ENCODE data around the gene KIRREL3. TPM values are rescaled to one million over a fixed set of nuclear protein-coding genes. Genes with fewer than 3 reads are reported as not detected.

Gene KIRREL3
- polyA plus RNA-seq, 2 of the 4 experiments (the other 2 are of a cell fraction): 3.0 to 11.0 TPM

DNA sequence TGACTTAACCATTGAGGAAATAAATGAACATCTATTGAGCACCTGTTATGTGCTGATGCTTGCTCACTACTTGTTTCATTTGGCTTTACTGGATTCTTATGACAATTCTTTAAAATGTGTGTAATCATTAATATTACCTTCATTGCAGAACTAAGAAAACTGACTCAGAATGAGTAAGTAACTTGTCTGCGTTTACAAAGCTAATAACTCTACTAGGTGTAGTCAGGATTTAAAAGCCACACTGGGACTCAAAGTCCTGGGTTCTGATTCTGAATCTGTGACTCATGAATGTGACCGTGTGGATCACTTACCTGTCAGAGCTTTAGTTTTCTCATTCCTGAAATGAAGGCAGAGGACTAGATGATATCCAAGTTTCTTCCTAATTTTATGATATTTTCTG lies 23.4 kb upstream of the KIRREL3 start:
- peak in 1 of 2 experiments; percentile 37 for DNase-seq (ENCODE audit: low read depth in 1 of 2, low spot score in 1 of 2)
- POLR2A ChIA-PET: no interaction called here
- peaks cover 35% of the 10 kb centered on the region for H3K4me1 ChIP-seq
- H3K27ac ChIP-seq: peak overlapping the region; percentile 66 to 69; a peak in 4 of 6 replicates
- WGBS (ENCODE audit: missing lambda C conversion rate): 0% methylated on average over 2 of the region's 2 CpGs
- FAIRE-seq: no peak
- peak; percentile 21; the same call in 1 of the 2 replicates for TF ChIP-seq GATA3 (IDR thresholded peaks at IDR 0.05; ENCODE audit: borderline replicate concordance)
- peak; percentile 32; the same call in 1 of the 2 replicates for TF ChIP-seq FOSL2 (IDR thresholded peaks at IDR 0.05)
- TF ChIP-seq FOSL2 (CRISPR knock-in tag; IDR thresholded peaks at IDR 0.05): peak; percentile 45; the same call in 1 of the 2 replicates
- TF ChIP-seq, protein P1, sequence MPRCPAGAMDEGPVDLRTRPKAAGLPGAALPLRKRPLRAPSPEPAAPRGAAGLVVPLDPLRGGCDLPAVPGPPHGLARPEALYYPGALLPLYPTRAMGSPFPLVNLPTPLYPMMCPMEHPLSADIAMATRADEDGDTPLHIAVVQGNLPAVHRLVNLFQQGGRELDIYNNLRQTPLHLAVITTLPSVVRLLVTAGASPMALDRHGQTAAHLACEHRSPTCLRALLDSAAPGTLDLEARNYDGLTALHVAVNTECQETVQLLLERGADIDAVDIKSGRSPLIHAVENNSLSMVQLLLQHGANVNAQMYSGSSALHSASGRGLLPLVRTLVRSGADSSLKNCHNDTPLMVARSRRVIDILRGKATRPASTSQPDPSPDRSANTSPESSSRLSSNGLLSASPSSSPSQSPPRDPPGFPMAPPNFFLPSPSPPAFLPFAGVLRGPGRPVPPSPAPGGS (IDR thresholded peaks at IDR 0.05): no peak
- peak; percentile 60 for TF ChIP-seq JUNB (IDR thresholded peaks at IDR 0.05)
- peak; percentile 44 to 54; a peak in 3 of 6 replicates for ATAC-seq
- H3K4me2 ChIP-seq: peak overlapping the region; percentile 63
- no peak overlapping the region for H3K4me3 ChIP-seq
- no peaks in the 10 kb centered on the region for H3K9me3 ChIP-seq
- CTCF ChIA-PET: interaction anchor here (1.3 kb wide), 1 partner anchor 50 kb away, joined by 4 read pairs; no protein-coding TSS in a partner anchor

DNA sequence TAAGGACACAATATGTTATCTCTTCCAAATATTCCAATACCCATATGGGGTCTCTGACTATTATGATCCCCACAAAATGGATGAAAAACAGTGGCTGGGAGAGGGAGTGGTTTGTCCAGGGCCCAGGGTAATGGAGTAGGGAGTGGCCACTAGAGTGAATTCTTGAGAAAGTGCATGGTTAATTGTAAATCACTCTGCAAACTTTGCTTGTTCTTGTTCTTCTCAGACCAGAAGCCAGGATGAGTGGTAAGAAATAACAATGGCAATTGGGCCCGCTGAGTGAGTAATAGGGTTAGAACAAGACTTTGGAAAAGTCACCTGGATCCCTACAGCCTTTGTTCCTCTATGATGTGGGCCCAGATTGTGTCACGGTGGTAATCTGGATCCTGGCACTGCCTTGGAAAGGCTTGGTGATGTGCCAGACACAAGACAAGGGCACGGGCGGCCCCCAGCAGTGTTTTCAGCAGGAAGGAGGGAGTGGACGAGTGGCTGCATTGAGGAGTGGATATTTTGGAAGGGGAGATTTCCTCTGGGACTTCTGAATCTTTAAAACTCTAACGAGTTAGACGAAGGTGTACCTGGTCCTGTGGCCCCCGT lies 18.2 kb upstream of the KIRREL3 start:
- TF ChIP-seq SREBF2 (IDR thresholded peaks at IDR 0.05) (no peak), ZFP36 (IDR thresholded peaks at IDR 0.05; ENCODE audit: borderline replicate concordance, partially characterized antibody) (no peak), RAD21 (conservative IDR thresholded peaks at IDR 0.05 in 1 of 2, IDR thresholded peaks at IDR 0.05 in 1 of 2) (no peak), POLR2A (IDR thresholded peaks at IDR 0.05; ENCODE audit: low read length) (no peak), RFX5 (IDR thresholded peaks at IDR 0.05) (no peak), HEYL (CRISPR knock-in tag; IDR thresholded peaks at IDR 0.05) (no peak), HOXA7 (CRISPR knock-in tag; IDR thresholded peaks at IDR 0.05) (no peak), EHMT2 (IDR thresholded peaks at IDR 0.05; ENCODE audit: low read depth) (no peak), EHF (CRISPR knock-in tag; IDR thresholded peaks at IDR 0.05) (no peak), MAFK (IDR thresholded peaks at IDR 0.05; ENCODE audit: partially characterized antibody) (no peak), NPAS2 (CRISPR knock-in tag; IDR thresholded peaks at IDR 0.05; ENCODE audit: borderline replicate concordance) (no peak), TP53 (CRISPR knock-in tag; IDR thresholded peaks at IDR 0.05) (no peak), NFE2L2 (conservative IDR thresholded peaks at IDR 0.05; ENCODE audit: low read length) (no peak), FOXS1 (CRISPR knock-in tag; IDR thresholded peaks at IDR 0.05) (no peak), CHD4 (IDR thresholded peaks at IDR 0.05; ENCODE audit: borderline replicate concordance) (no peak), EP300 (IDR thresholded peaks at IDR 0.05) (no peak), PHF8 (IDR thresholded peaks at IDR 0.05; ENCODE audit: borderline replicate concordance, low read depth) (no peak)
- TF ChIP-seq, protein P2, sequence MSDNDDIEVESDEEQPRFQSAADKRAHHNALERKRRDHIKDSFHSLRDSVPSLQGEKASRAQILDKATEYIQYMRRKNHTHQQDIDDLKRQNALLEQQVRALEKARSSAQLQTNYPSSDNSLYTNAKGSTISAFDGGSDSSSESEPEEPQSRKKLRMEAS (IDR thresholded peaks at IDR 0.05): no peak
- TF ChIP-seq, protein P3, sequence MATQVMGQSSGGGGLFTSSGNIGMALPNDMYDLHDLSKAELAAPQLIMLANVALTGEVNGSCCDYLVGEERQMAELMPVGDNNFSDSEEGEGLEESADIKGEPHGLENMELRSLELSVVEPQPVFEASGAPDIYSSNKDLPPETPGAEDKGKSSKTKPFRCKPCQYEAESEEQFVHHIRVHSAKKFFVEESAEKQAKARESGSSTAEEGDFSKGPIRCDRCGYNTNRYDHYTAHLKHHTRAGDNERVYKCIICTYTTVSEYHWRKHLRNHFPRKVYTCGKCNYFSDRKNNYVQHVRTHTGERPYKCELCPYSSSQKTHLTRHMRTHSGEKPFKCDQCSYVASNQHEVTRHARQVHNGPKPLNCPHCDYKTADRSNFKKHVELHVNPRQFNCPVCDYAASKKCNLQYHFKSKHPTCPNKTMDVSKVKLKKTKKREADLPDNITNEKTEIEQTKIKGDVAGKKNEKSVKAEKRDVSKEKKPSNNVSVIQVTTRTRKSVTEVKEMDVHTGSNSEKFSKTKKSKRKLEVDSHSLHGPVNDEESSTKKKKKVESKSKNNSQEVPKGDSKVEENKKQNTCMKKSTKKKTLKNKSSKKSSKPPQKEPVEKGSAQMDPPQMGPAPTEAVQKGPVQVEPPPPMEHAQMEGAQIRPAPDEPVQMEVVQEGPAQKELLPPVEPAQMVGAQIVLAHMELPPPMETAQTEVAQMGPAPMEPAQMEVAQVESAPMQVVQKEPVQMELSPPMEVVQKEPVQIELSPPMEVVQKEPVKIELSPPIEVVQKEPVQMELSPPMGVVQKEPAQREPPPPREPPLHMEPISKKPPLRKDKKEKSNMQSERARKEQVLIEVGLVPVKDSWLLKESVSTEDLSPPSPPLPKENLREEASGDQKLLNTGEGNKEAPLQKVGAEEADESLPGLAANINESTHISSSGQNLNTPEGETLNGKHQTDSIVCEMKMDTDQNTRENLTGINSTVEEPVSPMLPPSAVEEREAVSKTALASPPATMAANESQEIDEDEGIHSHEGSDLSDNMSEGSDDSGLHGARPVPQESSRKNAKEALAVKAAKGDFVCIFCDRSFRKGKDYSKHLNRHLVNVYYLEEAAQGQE (IDR thresholded peaks at IDR 0.05): no peak

More for the DNA sequence above, 18.2 kb upstream of the KIRREL3 start:
- peak overlapping the region; percentile 58; the same call in 2 of the 3 replicates for H3K4me2 ChIP-seq
- 62% methylated on average over 8 of the region's 8 CpGs for WGBS (ENCODE audit: missing lambda C conversion rate)
- FAIRE-seq (no peak), DNase-seq (ENCODE audit: low read depth in 1 of 2, low spot score in 1 of 2) (peak in 1 of 2 experiments; percentile 27), ATAC-seq (peak in 1 of 2 experiments; percentile 30; a peak in 1 of 6 replicates)
- H3K9me3 ChIP-seq: no peaks in the 10 kb centered on the region
- peaks cover 48% of the 10 kb centered on the region for H3K4me1 ChIP-seq
- H3K4me3 ChIP-seq: no peak overlapping the region
- H3K27ac ChIP-seq: peak overlapping the region; percentile 47 to 73; a peak in 4 of 6 replicates
- POLR2A ChIA-PET: no interaction called here
- CTCF ChIA-PET: interaction anchor here (2.1 to 2.4 kb wide), 2 partner anchors 28 to 55 kb away, joined by 6 read pairs; no protein-coding TSS in a partner anchor

Measured in A549 (cell line).